Measurements from ENCODE around the gene NEK6.

GRCh38 chr9:124359426-124359825 is 101.7 kb downstream of the NEK6 start:
- no peak for TF ChIP-seq CTCF (IDR thresholded peaks at IDR 0.05 in 8 of 11, conservative IDR thresholded peaks at IDR 0.05 in 3 of 11)
- TF ChIP-seq POLR2A (IDR thresholded peaks at IDR 0.05): no peak
- no peak for TF ChIP-seq POLR2AphosphoS5 (IDR thresholded peaks at IDR 0.05)

Data from spleen (tissue), 7 donors.